SH-SY5Y (cell line): ENCODE data around the gene PKNOX2.

Source experiments
- GATA2 ChIP-seq: IDR thresholded peaks from 2 replicates; pipeline ENCODE4 v1.6.1; 2011; ENCODE audit warnings: mild to moderate bottlenecking, low read depth, low read length
- GATA3 ChIP-seq: IDR thresholded peaks from 2 replicates; pipeline ENCODE4 v1.6.1; 2011; ENCODE audit warnings: low read depth, mild to moderate bottlenecking, low read length, moderate library complexity

- no peak for TF ChIP-seq GATA2
- TF ChIP-seq GATA3 = no peak
These were observed 88.7 kb downstream of the PKNOX2 start for GRCh38 chr11:125253289-125253688.
